Stimulated activated CD4-positive, alpha-beta T cell treated with anti-CD3 and anti-CD28 coated beads, Interleukin-4, amount 100 ng/mL, for 24 hours (primary cell): ENCODE results near the gene TEPSIN.

Experiments used
- DNase-seq: peaks from one replicate; pipeline ENCODE4 v3.0.0-alpha.2; 2020

Gene TEPSIN

GRCh38 chr17:81267390-81268067, 28.7 kb upstream of the TEPSIN start:
- no peak for DNase-seq

- DNase-seq = no peak
Measured at GRCh38 chr17:81265576-81265975, 26.7 kb upstream of the TEPSIN start.

- DNase-seq = no peak
Measured at GRCh38 chr17:81264640-81265039, 25.8 kb upstream of the TEPSIN start.

- no peak for DNase-seq
Measured at GRCh38 chr17:81263371-81264181, 24.7 kb upstream of the TEPSIN start.

- DNase-seq = no peak
Measured at GRCh38 chr17:81261582-81262336, 22.9 kb upstream of the TEPSIN start.

- no peak for DNase-seq
Measured at GRCh38 chr17:81261096-81261495, 22.2 kb upstream of the TEPSIN start.

- DNase-seq = no peak
Measured at GRCh38 chr17:81260641-81261040, 21.8 kb upstream of the TEPSIN start.

GRCh38 chr17:81260171-81260570, 21.3 kb upstream of the TEPSIN start:
- no peak for DNase-seq

GRCh38 chr17:81259058-81259605, 20.3 kb upstream of the TEPSIN start:
- DNase-seq = no peak

- DNase-seq = no peak
Measured at GRCh38 chr17:81258292-81258691, 19.4 kb upstream of the TEPSIN start.

GRCh38 chr17:81257533-81257932, 18.7 kb upstream of the TEPSIN start:
- no peak for DNase-seq

- no peak for DNase-seq
Measured at GRCh38 chr17:81256616-81257015, 17.8 kb upstream of the TEPSIN start.

- DNase-seq = no peak
Measured at GRCh38 chr17:81254955-81255717, 16.3 kb upstream of the TEPSIN start.

- peak; percentile 66 for DNase-seq
Measured at GRCh38 chr17:81253358-81254131, 14.7 kb upstream of the TEPSIN start.

GRCh38 chr17:81252987-81253329, 14.1 kb upstream of the TEPSIN start:
- DNase-seq = no peak

GRCh38 chr17:81252326-81252986, 13.6 kb upstream of the TEPSIN start:
- no peak for DNase-seq

- no peak for DNase-seq
Measured at GRCh38 chr17:81251709-81252301, 12.9 kb upstream of the TEPSIN start.

GRCh38 chr17:81251094-81251708, 12.3 kb upstream of the TEPSIN start:
- no peak for DNase-seq

- no peak for DNase-seq
Measured at GRCh38 chr17:81250286-81251093, 11.6 kb upstream of the TEPSIN start.
